GM12892 (cell line): ENCODE measurements around the gene POU2F3.

Source experiments
- POLR2A ChIP-seq: IDR thresholded peaks from 2 replicates; pipeline ENCODE4 v1.6.1; 2011; ENCODE audit warnings: low read depth, low read length, control low read depth
- POLR2AphosphoS5 ChIP-seq: IDR thresholded peaks from 2 replicates; pipeline ENCODE4 v1.6.1; 2011; ENCODE audit warnings: low read depth, low read length, control low read depth
- TAF1 ChIP-seq: IDR thresholded peaks from 2 replicates; pipeline ENCODE4 v1.6.1; 2011; ENCODE audit warnings: low read depth, mild to moderate bottlenecking, control low read depth, low read length, borderline replicate concordance

GRCh38 chr11:120316880-120317688 lies 77.1 kb downstream of the POU2F3 start:
- no peak for TF ChIP-seq TAF1
- no peak for TF ChIP-seq POLR2AphosphoS5
- no peak for TF ChIP-seq POLR2A
